WTC11 (cell line): Measurements from ENCODE around the gene SPATA46. TPM values are rescaled to one million over a fixed set of nuclear protein-coding genes. Genes with fewer than 3 reads are reported as not detected.
A peak's percentile ranks its signal among the peaks of the same experiment; 100 is the strongest.

Source experiments
- ATAC-seq: fragments of 200-7000 bp; cut with Tn5 transposase; 2 replicates; pipeline ENCODE4 v1.10.0; 2021; ENCODE audit warnings: mild to moderate bottlenecking, moderate library complexity
- CTCF ChIA-PET: fragments of 300-600 bp; sonication (Branson Sonifier 250); formaldehyde crosslinking; loops from one replicate; lab custom pipeline; 2021; ENCODE audit warnings: antibody characterized with exemption; lab: Charles Lee
- POLR2A ChIA-PET: fragments of 350-600 bp; sonication (Branson Sonifier 250); formaldehyde crosslinking; loops from one replicate; lab custom pipeline; 2021; ENCODE audit warnings: antibody characterized with exemption; lab: Charles Lee
- DNase-seq: peaks from one replicate; pipeline ENCODE4 v3.0.0; 2021; ENCODE audit warnings: low spot score
- H3K27ac Mint-ChIP-seq: 2 replicates; pipeline ENCODE4 v1.8.0; 2021; ENCODE audit warnings: mixed read lengths
- H3K27me3 Mint-ChIP-seq: 2 replicates; pipeline ENCODE4 v1.8.0; 2021; ENCODE audit warnings: low read depth, mild to moderate bottlenecking, moderate library complexity, mixed read lengths
- H3K36me3 Mint-ChIP-seq: 2 replicates; pipeline ENCODE4 v1.8.0; 2021; ENCODE audit warnings: mixed read lengths
- H3K4me1 Mint-ChIP-seq: 2 replicates; pipeline ENCODE4 v1.8.0; 2022; ENCODE audit warnings: mixed read lengths
- H3K4me3 Mint-ChIP-seq: 2 replicates; pipeline ENCODE4 v1.8.0; 2021; ENCODE audit warnings: mild to moderate bottlenecking, moderate library complexity, mixed read lengths
- H3K9me3 Mint-ChIP-seq: 2 replicates; pipeline ENCODE4 v1.8.0; 2021; ENCODE audit warnings: mixed read lengths
- ATF3 ChIP-seq: sonication (generic); formaldehyde crosslinking; conservative IDR thresholded peaks from 2 replicates; pipeline ENCODE4 v1.8.1; 2022; ENCODE audit warnings: mild to moderate bottlenecking, missing genetic modification reagents
- CBFB ChIP-seq: sonication (generic); formaldehyde crosslinking; IDR thresholded peaks from 2 replicates; pipeline ENCODE4 v1.8.1; 2022; ENCODE audit warnings: mild to moderate bottlenecking, low read depth, missing genetic modification reagents
- ESRRA ChIP-seq: sonication (generic); formaldehyde crosslinking; IDR thresholded peaks from 2 replicates; pipeline ENCODE4 v1.8.1; 2022; ENCODE audit warnings: mild to moderate bottlenecking, missing genetic modification reagents, borderline replicate concordance
- FOXP1 ChIP-seq: sonication (generic); formaldehyde crosslinking; IDR thresholded peaks from 2 replicates; pipeline ENCODE4 v1.8.0; 2022; ENCODE audit warnings: missing genetic modification reagents, mild to moderate bottlenecking, moderate library complexity, borderline replicate concordance
- GABPB1 ChIP-seq: sonication (generic); formaldehyde crosslinking; IDR thresholded peaks from 2 replicates; pipeline ENCODE4 v1.8.1; 2023; ENCODE audit warnings: mild to moderate bottlenecking, missing genetic modification reagents
- MAX ChIP-seq: sonication (generic); formaldehyde crosslinking; IDR thresholded peaks from 2 replicates; pipeline ENCODE4 v1.8.0; 2022; ENCODE audit warnings: mild to moderate bottlenecking, missing genetic modification reagents
- MXD4 ChIP-seq: fragments of 250-450 bp; sonication (Bioruptor Pico); IDR thresholded peaks from 2 replicates; pipeline ENCODE4 v1.8.0; 2021; ENCODE audit warnings: mild to moderate bottlenecking, moderate library complexity, borderline replicate concordance
- NR2C2 ChIP-seq: sonication (generic); formaldehyde crosslinking; IDR thresholded peaks from 2 replicates; pipeline ENCODE4 v1.8.0; 2022; ENCODE audit warnings: mild to moderate bottlenecking, missing genetic modification reagents
- OVOL2 ChIP-seq: fragments of 250-450 bp; sonication (Bioruptor Pico); IDR thresholded peaks from 2 replicates; pipeline ENCODE4 v1.9.0; 2021; ENCODE audit warnings: mild to moderate bottlenecking, borderline replicate concordance
- SMAD3 ChIP-seq: sonication (generic); formaldehyde crosslinking; IDR thresholded peaks from 2 replicates; pipeline ENCODE4 v1.8.0; 2022; ENCODE audit warnings: missing genetic modification reagents, mild to moderate bottlenecking, borderline replicate concordance
- TP53 ChIP-seq: sonication (generic); formaldehyde crosslinking; IDR thresholded peaks from 2 replicates; pipeline ENCODE4 v1.8.1; 2023; ENCODE audit warnings: mild to moderate bottlenecking, missing genetic modification reagents
- ZBTB21 ChIP-seq: sonication (generic); formaldehyde crosslinking; IDR thresholded peaks from 2 replicates; pipeline ENCODE4 v1.8.1; 2023; ENCODE audit warnings: mild to moderate bottlenecking, missing genetic modification reagents, borderline replicate concordance
- ZNF121 ChIP-seq: sonication (generic); formaldehyde crosslinking; IDR thresholded peaks from 2 replicates; pipeline ENCODE4 v1.8.0; 2023; ENCODE audit warnings: missing genetic modification reagents
- ZNF281 ChIP-seq: sonication (generic); formaldehyde crosslinking; IDR thresholded peaks from 2 replicates; pipeline ENCODE4 v1.8.0; 2023; ENCODE audit warnings: mild to moderate bottlenecking, missing genetic modification reagents
- ZNF416 ChIP-seq: fragments of 250-450 bp; sonication (Bioruptor Pico); IDR thresholded peaks from 2 replicates; pipeline ENCODE4 v1.9.0; 2021; ENCODE audit warnings: mild to moderate bottlenecking, inconsistent platforms
- ZNF671 ChIP-seq: fragments of 250-450 bp; sonication (Bioruptor Pico); IDR thresholded peaks from 2 replicates; pipeline ENCODE4 v1.8.0; 2021; ENCODE audit warnings: mild to moderate bottlenecking
- total RNA-seq: library from RNA; stranded (reverse); gene quantifications from 3 replicates; pipeline ENCODE4 v1.2.3, GENCODE V29; 2021
- TF ChIP-seq, protein P1 (sequence below): sonication (generic); formaldehyde crosslinking; IDR thresholded peaks from 2 replicates; pipeline ENCODE4 v1.8.0; 2022; ENCODE audit warnings: mild to moderate bottlenecking, missing genetic modification reagents
- TF ChIP-seq, protein P2 (sequence below): fragments of 200-600 bp; IDR thresholded peaks from 2 replicates; pipeline ENCODE4 v1.8.0; 2022; ENCODE audit warnings: antibody characterized with exemption
- TF ChIP-seq, protein P3 (sequence below): sonication (generic); formaldehyde crosslinking; IDR thresholded peaks from 2 replicates; pipeline ENCODE4 v1.8.0; 2023; ENCODE audit warnings: missing genetic modification reagents, mild to moderate bottlenecking, borderline replicate concordance

SPATA46 gene
- total RNA-seq, 1 experiment from 2014 or later = not detected

- TF ChIP-seq, protein P1, sequence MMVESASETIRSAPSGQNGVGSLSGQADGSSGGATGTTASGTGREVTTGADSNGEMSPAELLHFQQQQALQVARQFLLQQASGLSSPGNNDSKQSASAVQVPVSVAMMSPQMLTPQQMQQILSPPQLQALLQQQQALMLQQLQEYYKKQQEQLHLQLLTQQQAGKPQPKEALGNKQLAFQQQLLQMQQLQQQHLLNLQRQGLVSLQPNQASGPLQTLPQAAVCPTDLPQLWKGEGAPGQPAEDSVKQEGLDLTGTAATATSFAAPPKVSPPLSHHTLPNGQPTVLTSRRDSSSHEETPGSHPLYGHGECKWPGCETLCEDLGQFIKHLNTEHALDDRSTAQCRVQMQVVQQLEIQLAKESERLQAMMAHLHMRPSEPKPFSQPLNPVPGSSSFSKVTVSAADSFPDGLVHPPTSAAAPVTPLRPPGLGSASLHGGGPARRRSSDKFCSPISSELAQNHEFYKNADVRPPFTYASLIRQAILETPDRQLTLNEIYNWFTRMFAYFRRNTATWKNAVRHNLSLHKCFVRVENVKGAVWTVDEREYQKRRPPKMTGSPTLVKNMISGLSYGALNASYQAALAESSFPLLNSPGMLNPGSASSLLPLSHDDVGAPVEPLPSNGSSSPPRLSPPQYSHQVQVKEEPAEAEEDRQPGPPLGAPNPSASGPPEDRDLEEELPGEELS (CRISPR knock-in tag) = no peak
- TF ChIP-seq FOXP1 = no peak
- TF ChIP-seq SMAD3 (CRISPR knock-in tag) = no peak
- TF ChIP-seq, all 79 proteins: peak for 0
These were observed 17.7 kb downstream of the SPATA46 start (continued) for GRCh38 chr1:162358928-162359327.

- DNase-seq (no peak), ATAC-seq (peak; percentile 79)
- peaks cover 8% of the 10 kb centered on the region for H3K36me3 Mint-ChIP-seq
- CTCF ChIA-PET = interaction anchor here (0.5 to 2.3 kb wide), 49 partner anchors 8 to 492 kb away, joined by 3 to 27 read pairs (median 4); partner anchors contain the start of genes C1orf226 and OLFML2B
- TF ChIP-seq ZNF671 (CRISPR knock-in tag) (no peak), OVOL2 (CRISPR knock-in tag) (no peak), ZNF281 (CRISPR knock-in tag) (no peak), ZNF121 (no peak), GABPB1 (CRISPR knock-in tag) (no peak), CBFB (CRISPR knock-in tag) (no peak), NR2C2 (CRISPR knock-in tag) (no peak)
- TF ChIP-seq, protein P2, sequence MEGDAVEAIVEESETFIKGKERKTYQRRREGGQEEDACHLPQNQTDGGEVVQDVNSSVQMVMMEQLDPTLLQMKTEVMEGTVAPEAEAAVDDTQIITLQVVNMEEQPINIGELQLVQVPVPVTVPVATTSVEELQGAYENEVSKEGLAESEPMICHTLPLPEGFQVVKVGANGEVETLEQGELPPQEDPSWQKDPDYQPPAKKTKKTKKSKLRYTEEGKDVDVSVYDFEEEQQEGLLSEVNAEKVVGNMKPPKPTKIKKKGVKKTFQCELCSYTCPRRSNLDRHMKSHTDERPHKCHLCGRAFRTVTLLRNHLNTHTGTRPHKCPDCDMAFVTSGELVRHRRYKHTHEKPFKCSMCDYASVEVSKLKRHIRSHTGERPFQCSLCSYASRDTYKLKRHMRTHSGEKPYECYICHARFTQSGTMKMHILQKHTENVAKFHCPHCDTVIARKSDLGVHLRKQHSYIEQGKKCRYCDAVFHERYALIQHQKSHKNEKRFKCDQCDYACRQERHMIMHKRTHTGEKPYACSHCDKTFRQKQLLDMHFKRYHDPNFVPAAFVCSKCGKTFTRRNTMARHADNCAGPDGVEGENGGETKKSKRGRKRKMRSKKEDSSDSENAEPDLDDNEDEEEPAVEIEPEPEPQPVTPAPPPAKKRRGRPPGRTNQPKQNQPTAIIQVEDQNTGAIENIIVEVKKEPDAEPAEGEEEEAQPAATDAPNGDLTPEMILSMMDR = peak; percentile 49; the same call in 1 of the 2 replicates
- TF ChIP-seq, all 79 proteins: peak for 1
- no peaks in the 10 kb centered on the region for H3K27me3 Mint-ChIP-seq
- POLR2A ChIA-PET = no interaction called here
- no peak overlapping the region for H3K27ac Mint-ChIP-seq
- no peaks in the 10 kb centered on the region for H3K9me3 Mint-ChIP-seq
- H3K4me1 Mint-ChIP-seq = peaks cover 12% of the 10 kb centered on the region
- H3K4me3 Mint-ChIP-seq = no peak overlapping the region
These were observed 18.9 kb downstream of the SPATA46 start for GRCh38 chr1:162357681-162358266.

DNA sequence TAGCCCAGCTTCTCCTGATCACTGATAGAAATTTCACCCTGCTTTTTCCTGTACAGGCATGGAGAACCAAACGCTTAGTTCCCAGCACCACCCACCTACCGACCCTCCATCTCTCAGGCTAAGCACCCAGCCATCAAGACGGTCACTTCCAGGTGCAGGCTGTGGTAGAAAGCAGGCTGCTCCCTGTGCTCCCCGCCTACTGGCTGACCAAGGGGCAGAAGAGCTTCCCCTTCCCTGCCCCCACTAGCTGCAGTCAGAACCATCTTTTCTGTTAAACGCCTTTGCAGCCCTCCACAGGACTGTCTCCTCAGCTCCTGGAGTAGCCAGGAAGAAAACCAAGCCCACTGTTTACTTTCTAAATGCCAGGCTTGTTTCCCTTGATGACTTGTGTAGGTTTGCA is 23.0 kb downstream of the SPATA46 start:
- ATAC-seq (peak; percentile 63), DNase-seq (no peak)
- Mint-ChIP-seq H3K9me3 (no peaks in the 10 kb centered on the region), H3K36me3 (peaks cover 8% of the 10 kb centered on the region), H3K27ac (peak overlapping the region; percentile 70), H3K27me3 (no peaks in the 10 kb centered on the region), H3K4me3 (no peak overlapping the region), H3K4me1 (peaks cover 17% of the 10 kb centered on the region)
- ChIA-PET CTCF (interaction anchor here (0.9 to 1.3 kb wide), 2 partner anchors 298 to 317 kb away, joined by 3 to 4 read pairs; no protein-coding TSS in a partner anchor), POLR2A (interaction anchor here (0.7 kb wide), 1 partner anchor 283 kb away, joined by 3 read pairs; no protein-coding TSS in a partner anchor)
- TF ChIP-seq, protein P3, sequence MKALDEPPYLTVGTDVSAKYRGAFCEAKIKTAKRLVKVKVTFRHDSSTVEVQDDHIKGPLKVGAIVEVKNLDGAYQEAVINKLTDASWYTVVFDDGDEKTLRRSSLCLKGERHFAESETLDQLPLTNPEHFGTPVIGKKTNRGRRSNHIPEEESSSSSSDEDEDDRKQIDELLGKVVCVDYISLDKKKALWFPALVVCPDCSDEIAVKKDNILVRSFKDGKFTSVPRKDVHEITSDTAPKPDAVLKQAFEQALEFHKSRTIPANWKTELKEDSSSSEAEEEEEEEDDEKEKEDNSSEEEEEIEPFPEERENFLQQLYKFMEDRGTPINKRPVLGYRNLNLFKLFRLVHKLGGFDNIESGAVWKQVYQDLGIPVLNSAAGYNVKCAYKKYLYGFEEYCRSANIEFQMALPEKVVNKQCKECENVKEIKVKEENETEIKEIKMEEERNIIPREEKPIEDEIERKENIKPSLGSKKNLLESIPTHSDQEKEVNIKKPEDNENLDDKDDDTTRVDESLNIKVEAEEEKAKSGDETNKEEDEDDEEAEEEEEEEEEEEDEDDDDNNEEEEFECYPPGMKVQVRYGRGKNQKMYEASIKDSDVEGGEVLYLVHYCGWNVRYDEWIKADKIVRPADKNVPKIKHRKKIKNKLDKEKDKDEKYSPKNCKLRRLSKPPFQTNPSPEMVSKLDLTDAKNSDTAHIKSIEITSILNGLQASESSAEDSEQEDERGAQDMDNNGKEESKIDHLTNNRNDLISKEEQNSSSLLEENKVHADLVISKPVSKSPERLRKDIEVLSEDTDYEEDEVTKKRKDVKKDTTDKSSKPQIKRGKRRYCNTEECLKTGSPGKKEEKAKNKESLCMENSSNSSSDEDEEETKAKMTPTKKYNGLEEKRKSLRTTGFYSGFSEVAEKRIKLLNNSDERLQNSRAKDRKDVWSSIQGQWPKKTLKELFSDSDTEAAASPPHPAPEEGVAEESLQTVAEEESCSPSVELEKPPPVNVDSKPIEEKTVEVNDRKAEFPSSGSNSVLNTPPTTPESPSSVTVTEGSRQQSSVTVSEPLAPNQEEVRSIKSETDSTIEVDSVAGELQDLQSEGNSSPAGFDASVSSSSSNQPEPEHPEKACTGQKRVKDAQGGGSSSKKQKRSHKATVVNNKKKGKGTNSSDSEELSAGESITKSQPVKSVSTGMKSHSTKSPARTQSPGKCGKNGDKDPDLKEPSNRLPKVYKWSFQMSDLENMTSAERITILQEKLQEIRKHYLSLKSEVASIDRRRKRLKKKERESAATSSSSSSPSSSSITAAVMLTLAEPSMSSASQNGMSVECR (CRISPR knock-in tag) = no peak
- TF ChIP-seq MAX = no peak
- TF ChIP-seq ZNF416 (CRISPR knock-in tag) = no peak
- no peak for TF ChIP-seq MXD4 (CRISPR knock-in tag)
- TF ChIP-seq ATF3 (CRISPR knock-in tag) = no peak
- TF ChIP-seq, protein P1 (CRISPR knock-in tag) = no peak
- no peak for TF ChIP-seq ESRRA
- no peak for TF ChIP-seq TP53 (CRISPR knock-in tag)
- TF ChIP-seq ZBTB21 (CRISPR knock-in tag) = no peak
